IMR-90 (cell line): ENCODE data around the gene IGSF9B. TPM values are rescaled to one million over a fixed set of nuclear protein-coding genes. Genes with fewer than 3 reads are reported as not detected.

ENCODE experiments used
- ATAC-seq: fragments of 200-7000 bp; cut with Tn5 transposase; 2 replicates; pipeline ENCODE4 v1.9.1; 2020; ENCODE audit warnings: low read depth, mild to moderate bottlenecking, moderate library complexity
- BruUV-seq: library from RNA; stranded (reverse); fragments of 400-500 nt; replicated peaks from 2 replicates; lab custom pipeline; 2021; lab: Mats Ljungman, UMichigan
- CTCF ChIA-PET: fragments of 300-600 bp; formaldehyde crosslinking; extraction: SDS; loops from one replicate; lab custom pipeline; 2021; ENCODE audit warnings: antibody characterized with exemption; lab: Yijun Ruan, JAX
- POLR2A ChIA-PET: fragments of 300-600 bp; sonication (Branson Sonifier 250); formaldehyde crosslinking; loops from one replicate; lab custom pipeline; 2022; ENCODE audit warnings: antibody characterized with exemption; ENCODE audit not compliant: unreplicated experiment; lab: Charles Lee
- DNase-seq: peaks from one replicate; pipeline ENCODE4 v3.0.0; 2013
- H2AFZ ChIP-seq: replicated peaks from 2 replicates; pipeline ENCODE3; 2013; ENCODE audit warnings: low read length, mild to moderate bottlenecking; ENCODE audit not compliant: poor library complexity
- H2AK5ac ChIP-seq: 2 replicates; pipeline ENCODE4 v1.6.1; 2013; ENCODE audit warnings: low read depth, low read length, inconsistent platforms
- H2AK9ac ChIP-seq: replicated peaks from 2 replicates; pipeline ENCODE3; 2013; ENCODE audit warnings: mild to moderate bottlenecking, low read depth, low read length, moderate library complexity; ENCODE audit not compliant: poor library complexity
- H2BK120ac ChIP-seq: 2 replicates; pipeline ENCODE4 v1.6.1; 2013; ENCODE audit warnings: low read depth, low read length, inconsistent platforms
- H2BK15ac ChIP-seq: 3 replicates; pipeline ENCODE4 v1.6.1; 2013; ENCODE audit warnings: low read depth, low read length, inconsistent platforms
- H2BK20ac ChIP-seq: 2 replicates; pipeline ENCODE4 v1.6.1; 2013; ENCODE audit warnings: low read depth, mild to moderate bottlenecking, inconsistent platforms, low read length, moderate library complexity
- H2BK5ac ChIP-seq: 2 replicates; pipeline ENCODE4 v1.6.1; 2013; ENCODE audit warnings: mild to moderate bottlenecking, low read depth, low read length, inconsistent platforms; ENCODE audit not compliant: poor library complexity, severe bottlenecking
- H3K14ac ChIP-seq: replicated peaks from 2 replicates; pipeline ENCODE4 v1.6.1; 2013; ENCODE audit warnings: low read depth, low read length, inconsistent platforms
- H3K18ac ChIP-seq: 2 replicates; pipeline ENCODE4 v1.6.1; 2013; ENCODE audit warnings: low read depth, low read length, control low read depth
- H3K23ac ChIP-seq: 2 replicates; pipeline ENCODE4 v1.6.1; 2013; ENCODE audit warnings: low read depth, low read length, inconsistent platforms
- H3K27ac ChIP-seq: 2 replicates; pipeline ENCODE4 v1.5.1; 2013; ENCODE audit warnings: mild to moderate bottlenecking, control low read depth, low read length; ENCODE audit not compliant: insufficient read depth
- H3K27me3 ChIP-seq: 2 replicates; pipeline ENCODE4 v1.6.1; 2013; ENCODE audit warnings: low read length; ENCODE audit not compliant: control insufficient read depth, insufficient read depth
- H3K36me3 ChIP-seq: 2 replicates; pipeline ENCODE4 v1.6.1; 2013; ENCODE audit warnings: low read length, mixed read lengths; ENCODE audit not compliant: control insufficient read depth, insufficient read depth
- H3K4ac ChIP-seq: 2 replicates; pipeline ENCODE4 v1.6.1; 2013; ENCODE audit warnings: low read depth, low read length, inconsistent platforms
- H3K4me1 ChIP-seq: 2 replicates; pipeline ENCODE4 v1.6.1; 2013; ENCODE audit warnings: low read length, mixed read lengths; ENCODE audit not compliant: control insufficient read depth, insufficient read depth
- H3K4me2 ChIP-seq: 2 replicates; pipeline ENCODE4 v1.6.1; 2013; ENCODE audit warnings: low read depth, mild to moderate bottlenecking, control low read depth, low read length, moderate library complexity
- H3K4me3 ChIP-seq: 2 replicates; pipeline ENCODE4 v1.5.1; 2013; ENCODE audit warnings: low read depth, mild to moderate bottlenecking, control low read depth, low read length, moderate library complexity; ENCODE audit not compliant: insufficient read depth
- H3K56ac ChIP-seq: 2 replicates; pipeline ENCODE4 v1.6.1; 2013; ENCODE audit warnings: low read length, inconsistent platforms; ENCODE audit not compliant: insufficient read depth; ENCODE audit errors: extremely low read depth
- H3K79me1 ChIP-seq, 2 experiments: 2 replicates each; pipeline ENCODE4 v1.6.1; 2013; ENCODE audit warnings: low read length in 2 of 2, inconsistent platforms in 1 of 2, low read depth in 1 of 2
- H3K9ac ChIP-seq: 2 replicates; pipeline ENCODE4 v1.6.1; 2013; ENCODE audit warnings: low read depth, low read length, control low read depth
- H3K9me1 ChIP-seq: 2 replicates; pipeline ENCODE4 v1.6.1; 2013; ENCODE audit warnings: low read length, inconsistent platforms; ENCODE audit not compliant: insufficient read depth
- H3K9me3 ChIP-seq: 2 replicates; pipeline ENCODE4 v1.6.1; 2013; ENCODE audit warnings: low read length; ENCODE audit not compliant: control insufficient read depth, insufficient read depth
- H4K20me1 ChIP-seq: 2 replicates; pipeline ENCODE4 v1.6.1; 2013; ENCODE audit warnings: low read length, inconsistent platforms; ENCODE audit not compliant: insufficient read depth
- H4K5ac ChIP-seq: 2 replicates; pipeline ENCODE4 v1.6.1; 2013; ENCODE audit warnings: mild to moderate bottlenecking, low read depth, low read length, control low read depth
- H4K8ac ChIP-seq, 2 experiments: 2 replicates each; pipeline ENCODE4 v1.6.1; 2013; ENCODE audit warnings: low read depth in 2 of 2, low read length in 2 of 2, control low read depth in 1 of 2, inconsistent platforms in 1 of 2
- H4K91ac ChIP-seq: 2 replicates; pipeline ENCODE4 v1.6.1; 2013; ENCODE audit warnings: low read depth, low read length, inconsistent platforms; ENCODE audit not compliant: insufficient read depth
- BHLHE40 ChIP-seq: fragments of 150-350 bp; IDR thresholded peaks from 2 replicates; pipeline ENCODE4 v1.6.1; 2016; ENCODE audit warnings: mild to moderate bottlenecking, low read depth, low read length
- CEBPB ChIP-seq: IDR thresholded peaks from 2 replicates; pipeline ENCODE4 v1.6.1; 2012; ENCODE audit warnings: low read depth, low read length, improper control_type of control experiment
- CHD1 ChIP-seq: IDR thresholded peaks from 2 replicates; pipeline ENCODE4 v1.6.1; 2012; ENCODE audit warnings: low read depth, low read length, improper control_type of control experiment
- CTCF ChIP-seq: conservative IDR thresholded peaks from 2 replicates; pipeline ENCODE4 v1.5.1; 2012; ENCODE audit warnings: mild to moderate bottlenecking, low read depth, low read length, improper control_type of control experiment
- FOS ChIP-seq: fragments of 150-350 bp; IDR thresholded peaks from 2 replicates; pipeline ENCODE4 v1.6.1; 2016; ENCODE audit warnings: low read depth, low read length
- MAFK ChIP-seq: IDR thresholded peaks from 2 replicates; pipeline ENCODE4 v1.6.1; 2012; ENCODE audit warnings: low read depth, low read length, improper control_type of control experiment
- MAZ ChIP-seq: IDR thresholded peaks from 2 replicates; pipeline ENCODE4 v1.6.1; 2012; ENCODE audit warnings: low read depth, mild to moderate bottlenecking, low read length, improper control_type of control experiment, moderate library complexity, borderline replicate concordance
- MXI1 ChIP-seq: IDR thresholded peaks from 2 replicates; pipeline ENCODE4 v1.6.1; 2012; ENCODE audit warnings: low read depth, mild to moderate bottlenecking, low read length, moderate library complexity, borderline replicate concordance
- NFE2L2 ChIP-seq: fragments of 150-350 bp; IDR thresholded peaks from 2 replicates; pipeline ENCODE4 v1.6.1; 2016; ENCODE audit warnings: low read depth, mild to moderate bottlenecking, low read length
- POLR2A ChIP-seq: IDR thresholded peaks from 2 replicates; pipeline ENCODE4 v1.6.1; 2012; ENCODE audit warnings: mild to moderate bottlenecking, low read depth, low read length
- RAD21 ChIP-seq: IDR thresholded peaks from 2 replicates; pipeline ENCODE4 v1.6.1; 2012; ENCODE audit warnings: low read length, improper control_type of control experiment
- RCOR1 ChIP-seq: IDR thresholded peaks from 2 replicates; pipeline ENCODE4 v1.6.1; 2012; ENCODE audit warnings: mild to moderate bottlenecking, low read length, improper control_type of control experiment; ENCODE audit not compliant: insufficient replicate concordance
- RFX5 ChIP-seq: IDR thresholded peaks from 2 replicates; pipeline ENCODE4 v1.8.0; 2012; ENCODE audit warnings: low read depth, mild to moderate bottlenecking, low read length, moderate library complexity
- SMC3 ChIP-seq: fragments of 150-350 bp; IDR thresholded peaks from 2 replicates; pipeline ENCODE4 v1.6.1; 2016; ENCODE audit warnings: low read depth, mild to moderate bottlenecking, antibody characterized with exemption, low read length, moderate library complexity
- USF2 ChIP-seq: fragments of 150-350 bp; IDR thresholded peaks from 2 replicates; pipeline ENCODE4 v1.6.1; 2017; ENCODE audit warnings: mild to moderate bottlenecking, antibody characterized with exemption, low read length, low read depth
- WGBS, 2 experiments: methylation state at CpG; one replicate each; pipeline versions ENCODE4 v1.1.5 to v1.1.7; 2013; ENCODE audit warnings: missing lambda C conversion rate in 2 of 2; ENCODE audit not compliant: insufficient read length in 1 of 2; ENCODE audit errors: extremely low coverage in 2 of 2; 5-methylcytosine and 5-hydroxymethylcytosine counted together
- dilution Hi-C: fragments of 300-500 bp; cut with HindIII; formaldehyde crosslinking; loops from one replicate; pipeline ENCODE4 v1.14.3; 2018; ENCODE audit warnings: low sequenced_read_pairs; ENCODE audit not compliant: unreplicated experiment
- in situ Hi-C: fragments of 300-500 bp; cut with MboI; formaldehyde crosslinking; loops from 3 replicates; pipeline ENCODE4 v1.14.3; 2019; ENCODE audit warnings: low sequenced_read_pairs, inconsistent platforms, mixed read lengths
- intact Hi-C: fragments of 100-400 bp; cut with micrococcal nuclease; formaldehyde crosslinking; loops from 2 replicates; pipeline ENCODE4 v1.10.0; 2022
- polyA plus RNA-seq, 3 experiments: library from polyadenylated mRNA; depleted of rRNA; stranded (reverse); fragments of >200 nt; gene quantifications; 2 replicates each; pipeline ENCODE4 v1.2.3, GENCODE V29; 2012; ENCODE audit warnings: low replicate concordance in 1 of 3
- total RNA-seq: library from RNA; depleted of rRNA; stranded (reverse); fragments of >200 nt; gene quantifications from 2 replicates; pipeline ENCODE4 v1.2.3, GENCODE V29; 2012

IGSF9B gene
- total and polyA plus RNA-seq, 2 of the 4 experiments (the other 2 are of a cell fraction), result under 0.01 to 0.10 TPM

DNA sequence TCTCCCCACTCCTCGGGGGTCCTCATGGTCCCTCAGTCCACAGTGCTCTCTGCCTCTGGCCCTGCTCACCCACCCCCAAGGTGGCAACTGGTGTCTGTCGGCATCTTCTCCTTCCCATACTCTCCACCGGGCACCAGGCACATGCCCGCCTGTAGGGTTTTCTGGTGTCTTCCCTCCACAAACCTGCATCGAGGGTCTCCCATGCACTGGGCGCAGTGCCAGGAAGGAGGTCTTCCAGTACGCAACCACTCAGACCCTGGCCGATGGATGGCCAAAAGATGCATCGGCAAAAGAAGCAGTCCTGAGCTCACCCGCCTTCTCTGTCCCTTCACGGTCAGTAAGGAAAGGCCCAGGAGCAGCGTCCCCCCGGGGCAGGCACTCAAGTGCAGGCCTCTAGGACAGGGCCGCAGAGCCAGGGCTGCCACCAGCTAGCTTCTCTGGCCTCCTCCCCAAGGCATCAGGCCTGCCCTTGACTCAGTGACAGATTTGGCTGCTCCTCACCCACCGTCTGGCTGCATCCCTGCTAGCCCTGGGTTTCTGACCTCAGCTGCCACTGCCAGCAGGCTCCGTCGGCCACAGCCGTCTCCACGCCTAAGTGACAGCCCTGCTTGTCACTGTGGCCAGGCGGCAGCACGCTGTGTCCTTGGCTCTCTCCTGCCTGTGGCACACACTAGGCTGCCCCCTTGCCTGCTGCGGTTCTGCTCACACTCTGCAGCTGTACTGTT, 32.1 kb upstream of the IGSF9B start:
- H3K4me2 ChIP-seq, result no peak overlapping the region
- no peak overlapping the region for H2BK15ac ChIP-seq
- no peaks in the 10 kb centered on the region for H4K20me1 ChIP-seq
- dilution Hi-C loops (no loop called here), in situ Hi-C loops (no loop called here), intact Hi-C loops (no loop called here)
- ChIA-PET CTCF (no interaction called here), POLR2A (no interaction called here)
- no peak overlapping the region for H2BK5ac ChIP-seq
- no peak overlapping the region for H3K56ac ChIP-seq
- H4K8ac ChIP-seq, result no peak overlapping the region
- H3K18ac ChIP-seq, result no peak overlapping the region
- H4K5ac ChIP-seq, result no peak overlapping the region
- H3K14ac ChIP-seq, result no peak overlapping the region
- H3K9me3 ChIP-seq, result no peaks in the 10 kb centered on the region
- no peak overlapping the region for H2BK20ac ChIP-seq
- no peak overlapping the region for H3K27ac ChIP-seq
- no peak overlapping the region for H3K9ac ChIP-seq
- no peak overlapping the region for H3K4me3 ChIP-seq
- DNase-seq (no peak), ATAC-seq (no peak)
- H3K9me1 ChIP-seq, result no peaks in the 10 kb centered on the region
- no peak for TF ChIP-seq RCOR1
- TF ChIP-seq RAD21, result no peak
- no peak for TF ChIP-seq RFX5
- TF ChIP-seq MAFK, result no peak
- no peak for TF ChIP-seq POLR2A
- no peak for TF ChIP-seq USF2
- TF ChIP-seq CHD1, result no peak
- no peak for TF ChIP-seq SMC3
- no peak for TF ChIP-seq CEBPB
- no peak for TF ChIP-seq BHLHE40
- TF ChIP-seq MAZ, result no peak
- TF ChIP-seq CTCF, result no peak
- TF ChIP-seq NFE2L2, result no peak
- TF ChIP-seq MXI1, result no peak
- no peak for TF ChIP-seq FOS
- no peak overlapping the region for H4K91ac ChIP-seq
- H3K79me1 ChIP-seq, result no peaks in the 10 kb centered on the region
- H2AK9ac ChIP-seq, result no peak overlapping the region
- no peak overlapping the region for H2BK120ac ChIP-seq
- H2AFZ ChIP-seq, result peak overlapping the region; percentile 41
- no peak overlapping the region for H2AK5ac ChIP-seq
- peaks cover 11% of the 10 kb centered on the region for H3K27me3 ChIP-seq
- no peaks in the 10 kb centered on the region for H3K36me3 ChIP-seq
- WGBS, 2 experiments, result 63% methylated on average over 14 of the region's 22 CpGs; no CpG with 5 or more reads in 1 of the 2 experiments
- no peaks in the 10 kb centered on the region for H3K4me1 ChIP-seq
- BruUV-seq, result no TSS peak
- H3K4ac ChIP-seq, result no peak overlapping the region
- H3K23ac ChIP-seq, result no peak overlapping the region
